DOHH2 (cell line): Measurements from ENCODE around the gene INSRR.

Experiments used
- EZH2phosphoT487 ChIP-seq: fragments of 200-600 bp; sonication (generic); IDR thresholded peaks from 2 replicates; pipeline ENCODE4 v1.6.1; 2017; ENCODE audit warnings: borderline replicate concordance, mild to moderate bottlenecking, antibody characterized with exemption, low read length, moderate library complexity, mixed read lengths
- TF ChIP-seq, protein P1 (sequence below): fragments of 200-600 bp; sonication (generic); IDR thresholded peaks from one replicate; pipeline ENCODE4 v1.5.1; 2014; ENCODE audit warnings: antibody characterized with exemption, mild to moderate bottlenecking, low read depth, low read length; ENCODE audit not compliant: poor library complexity, severe bottlenecking

- TF ChIP-seq, protein P1, sequence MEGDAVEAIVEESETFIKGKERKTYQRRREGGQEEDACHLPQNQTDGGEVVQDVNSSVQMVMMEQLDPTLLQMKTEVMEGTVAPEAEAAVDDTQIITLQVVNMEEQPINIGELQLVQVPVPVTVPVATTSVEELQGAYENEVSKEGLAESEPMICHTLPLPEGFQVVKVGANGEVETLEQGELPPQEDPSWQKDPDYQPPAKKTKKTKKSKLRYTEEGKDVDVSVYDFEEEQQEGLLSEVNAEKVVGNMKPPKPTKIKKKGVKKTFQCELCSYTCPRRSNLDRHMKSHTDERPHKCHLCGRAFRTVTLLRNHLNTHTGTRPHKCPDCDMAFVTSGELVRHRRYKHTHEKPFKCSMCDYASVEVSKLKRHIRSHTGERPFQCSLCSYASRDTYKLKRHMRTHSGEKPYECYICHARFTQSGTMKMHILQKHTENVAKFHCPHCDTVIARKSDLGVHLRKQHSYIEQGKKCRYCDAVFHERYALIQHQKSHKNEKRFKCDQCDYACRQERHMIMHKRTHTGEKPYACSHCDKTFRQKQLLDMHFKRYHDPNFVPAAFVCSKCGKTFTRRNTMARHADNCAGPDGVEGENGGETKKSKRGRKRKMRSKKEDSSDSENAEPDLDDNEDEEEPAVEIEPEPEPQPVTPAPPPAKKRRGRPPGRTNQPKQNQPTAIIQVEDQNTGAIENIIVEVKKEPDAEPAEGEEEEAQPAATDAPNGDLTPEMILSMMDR, result peak; percentile 97
- no peak for TF ChIP-seq EZH2phosphoT487
These were observed 19.9 kb downstream of the INSRR start for GRCh38 chr1:156838972-156839371.
